ENCODE results near the gene RAI1. TPM values are rescaled to one million over a fixed set of nuclear protein-coding genes. Genes with fewer than 3 reads are reported as not detected.
A peak's percentile ranks its signal among the peaks of the same experiment; 100 is the strongest.

Gene RAI1
- total and polyA plus RNA-seq, 2 experiments from 2014 or later, result 0.87 to 0.89 TPM

DNA sequence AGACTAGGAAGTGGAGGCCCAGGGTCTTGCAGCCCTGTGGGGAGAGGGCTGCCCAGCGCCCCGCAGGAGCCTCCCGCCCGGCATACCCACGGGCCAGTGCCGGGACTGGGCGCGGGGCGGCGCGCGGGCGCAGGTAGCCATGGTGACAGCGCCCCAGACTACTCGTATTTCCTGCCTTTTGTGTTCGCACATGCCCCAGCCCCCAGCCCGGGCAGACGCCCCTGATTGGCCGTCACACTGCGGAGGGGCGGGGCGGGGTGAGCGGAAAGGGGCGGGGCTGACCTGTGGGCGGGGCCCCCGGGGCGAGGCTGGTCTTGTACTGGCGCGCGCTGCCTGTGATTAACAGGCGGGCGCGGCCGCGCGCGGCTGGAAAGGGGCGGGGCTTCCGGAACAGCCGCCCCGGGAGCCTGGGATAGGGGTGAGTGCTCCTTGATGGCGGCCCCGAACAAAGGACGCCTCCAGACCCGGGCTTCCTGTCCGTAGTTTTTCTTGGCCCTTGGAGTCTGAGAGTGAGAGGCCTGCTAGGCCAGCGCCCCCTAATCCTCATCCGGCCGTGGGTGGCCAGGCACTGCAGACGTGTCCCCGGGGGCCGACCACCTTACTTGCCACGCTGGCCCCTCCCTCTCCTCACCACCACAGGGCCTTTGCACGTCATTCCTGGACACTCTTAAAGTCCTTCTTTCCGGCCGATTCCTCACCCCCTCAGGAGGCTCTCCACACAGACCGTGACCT is 71.0 kb downstream of the RAI1 start:
- Histone ChIP-seq H3K36me3 (ENCODE audit: insufficient read depth) (no peaks in the 10 kb centered on the region), H3K79me2 (replicated peaks; ENCODE audit: insufficient read depth) (no peaks in the 10 kb centered on the region)
- H3K27me3 Mint-ChIP-seq (ENCODE audit: insufficient read depth, low read depth, poor library complexity), result peaks cover 19% of the 10 kb centered on the region

More for the DNA sequence above, 71.0 kb downstream of the RAI1 start:
- H3K4me3 Mint-ChIP-seq, result peak overlapping the region; percentile 67
- no peaks in the 10 kb centered on the region for H3K9me3 Mint-ChIP-seq
- Histone ChIP-seq H2AFZ (peak overlapping the region; percentile 78), H3K27ac (ENCODE audit: low read depth) (peak overlapping the region; percentile 72; the same call in 1 of the 2 replicates), H3F3A (replicated peaks; ENCODE audit: low read depth) (peaks cover 11% of the 10 kb centered on the region; the same call in 1 of the 2 replicates), H3K9me2 (ENCODE audit: insufficient read depth) (no peaks in the 10 kb centered on the region), H4K20me1 (replicated peaks; ENCODE audit: insufficient read depth) (no peaks in the 10 kb centered on the region), H3K4me2 (peak overlapping the region; percentile 63), H3K27me3 (ENCODE audit: insufficient read depth) (no peaks in the 10 kb centered on the region), H3K4me1 (ENCODE audit: insufficient read depth) (peaks cover 31% of the 10 kb centered on the region), H3K4me3 (peak overlapping the region; percentile 48)
- ATAC-seq, result peak; percentile 82
- no peak for TF ChIP-seq EZH2phosphoT487 (IDR thresholded peaks at IDR 0.05; ENCODE audit: unreplicated experiment)
- TF ChIP-seq, protein P1, sequence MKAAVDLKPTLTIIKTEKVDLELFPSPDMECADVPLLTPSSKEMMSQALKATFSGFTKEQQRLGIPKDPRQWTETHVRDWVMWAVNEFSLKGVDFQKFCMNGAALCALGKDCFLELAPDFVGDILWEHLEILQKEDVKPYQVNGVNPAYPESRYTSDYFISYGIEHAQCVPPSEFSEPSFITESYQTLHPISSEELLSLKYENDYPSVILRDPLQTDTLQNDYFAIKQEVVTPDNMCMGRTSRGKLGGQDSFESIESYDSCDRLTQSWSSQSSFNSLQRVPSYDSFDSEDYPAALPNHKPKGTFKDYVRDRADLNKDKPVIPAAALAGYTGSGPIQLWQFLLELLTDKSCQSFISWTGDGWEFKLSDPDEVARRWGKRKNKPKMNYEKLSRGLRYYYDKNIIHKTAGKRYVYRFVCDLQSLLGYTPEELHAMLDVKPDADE (IDR thresholded peaks at IDR 0.05), result 0 out of 2 replicates have a peak, but pooled peaks have one; percentile 26
- no peak for TF ChIP-seq ZNF462 (CRISPR knock-in tag; IDR thresholded peaks at IDR 0.05)
- peak in 1 of 2 experiments; percentile 53; a peak in 3 of 4 replicates for TF ChIP-seq CTCF (conservative IDR thresholded peaks at IDR 0.05; ENCODE audit: low read depth in 2 of 2)
- TF ChIP-seq EZH2 (IDR thresholded peaks at IDR 0.05; ENCODE audit: low read depth, unreplicated experiment), result no peak
- TF ChIP-seq REST (IDR thresholded peaks at IDR 0.05; ENCODE audit: unreplicated experiment), result no peak
- no peak for TF ChIP-seq ZNF331 (CRISPR knock-in tag; IDR thresholded peaks at IDR 0.05; ENCODE audit: low read depth)
- no peak for TF ChIP-seq NANOG (IDR thresholded peaks at IDR 0.05; ENCODE audit: borderline replicate concordance)
- peak; percentile 11; the same call in 1 of the 2 replicates for TF ChIP-seq POLR2AphosphoS5 (IDR thresholded peaks at IDR 0.05; ENCODE audit: low read depth)
- TF ChIP-seq STAT1 (IDR thresholded peaks at IDR 0.05; ENCODE audit: unreplicated experiment), result no peak
- H3K27ac Mint-ChIP-seq, result peak overlapping the region; percentile 91
- peak; percentile 96 for DNase-seq (ENCODE audit: low spot score)
- no peaks in the 10 kb centered on the region; the same call in 2 of the 3 replicates for H3K36me3 Mint-ChIP-seq (ENCODE audit: low read depth)
- H3K4me1 Mint-ChIP-seq, result peaks cover 49% of the 10 kb centered on the region

All from GM23338 (cell line).